G401 (cell line): ENCODE data around the gene CANT1. TPM values are rescaled to one million over a fixed set of nuclear protein-coding genes. Genes with fewer than 3 reads are reported as not detected.
A peak's percentile ranks its signal among the peaks of the same experiment; 100 is the strongest.
"Not testable (repeated sequence)": the region's sequence is repeated elsewhere in the genome, so short reads cannot be mapped to it uniquely, and the experiment has no call there.

ENCODE experiments used
- DNase-seq: peaks from one replicate; pipeline ENCODE4 v3.0.0-alpha.2; 2015; ENCODE audit warnings: low spot score
- in situ Hi-C: cut with HindIII; loops from 2 replicates; pipeline ENCODE4 v1.10.0; 2016; ENCODE audit warnings: low sequenced_read_pairs, mixed read lengths
- total RNA-seq: library from RNA; depleted of rRNA; stranded (reverse); fragments of >200 nt; shearing (Covaris generic); gene quantifications from 2 replicates; pipeline ENCODE4 v1.2.3, GENCODE V29; 2014

The CANT1 gene
- total RNA-seq, 1 experiment from 2014 or later = 66.1 TPM

DNA sequence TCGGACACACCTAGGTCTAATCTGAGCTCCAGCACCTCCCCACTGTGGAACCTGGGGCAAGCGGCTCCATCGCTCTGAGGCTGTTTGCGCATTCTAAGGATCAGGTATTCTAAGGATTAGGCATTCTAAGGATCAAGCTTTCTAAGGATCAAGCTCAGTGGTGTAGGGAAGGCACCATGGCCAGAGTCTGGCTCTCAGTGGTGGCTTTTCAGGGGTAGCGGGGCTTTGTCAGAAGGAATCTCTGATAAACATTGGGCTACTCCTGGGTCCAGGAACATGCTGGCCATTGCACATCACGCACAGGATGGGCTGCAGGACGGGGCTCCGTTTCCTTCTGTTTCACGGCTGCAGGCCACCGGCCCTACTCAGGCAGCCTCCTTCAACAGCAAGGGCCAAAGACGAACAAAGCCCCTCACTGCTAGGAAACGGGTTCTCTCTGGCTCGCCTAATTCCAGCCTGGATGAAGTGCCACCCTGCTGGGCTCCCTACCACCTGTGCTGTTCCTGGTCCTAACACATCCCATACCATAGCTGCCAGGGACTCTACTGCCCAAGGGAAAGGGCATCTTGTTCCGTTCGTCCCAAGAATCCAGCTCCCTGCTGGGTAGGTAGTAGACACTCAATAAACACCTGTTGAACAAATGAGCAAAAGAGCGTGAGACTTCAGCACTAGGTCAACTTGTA lies 19.9 kb upstream of the CANT1 start:
- DNase-seq = no peak
- in situ Hi-C loops = no loop called here

DNA sequence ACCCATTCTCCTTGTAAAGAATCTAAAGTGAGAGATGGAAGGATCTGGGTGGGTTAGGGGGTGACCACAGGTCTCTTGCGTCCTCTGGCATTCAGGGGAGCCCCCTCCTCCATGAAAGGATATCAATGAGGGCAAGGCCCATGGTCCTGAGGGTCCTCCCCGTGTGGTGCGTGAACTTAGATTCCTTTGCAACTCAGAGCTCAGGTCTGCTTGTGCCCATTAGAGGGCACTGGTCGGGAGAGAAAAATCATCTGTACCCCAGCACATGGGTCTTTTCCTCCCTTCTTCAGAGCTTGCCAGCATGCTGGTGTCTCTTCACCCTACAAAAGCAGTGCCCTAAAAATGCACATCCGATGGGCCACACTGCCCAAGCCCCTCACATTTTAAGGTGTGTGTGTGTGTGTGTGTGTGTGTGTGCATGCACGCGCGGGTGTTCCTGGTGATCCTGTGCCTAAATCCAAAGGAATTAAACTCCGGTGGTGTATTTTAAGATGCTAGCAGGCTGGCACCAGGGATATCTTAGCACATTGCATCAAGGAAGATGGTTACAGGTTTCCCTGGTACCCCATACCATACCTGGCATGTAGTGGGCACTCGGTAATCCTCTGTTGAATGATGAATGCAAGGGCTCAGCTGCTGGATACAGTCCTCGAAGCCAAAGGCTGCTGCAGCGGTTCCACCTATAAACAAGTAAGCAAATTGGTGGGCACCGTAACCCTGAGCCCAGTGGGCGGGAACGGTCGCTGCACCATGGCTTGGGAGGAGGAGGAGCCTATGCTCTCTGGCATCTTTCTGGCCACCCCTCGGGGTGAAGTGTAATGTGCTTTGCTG lies 19.1 kb upstream of the CANT1 start:
- DNase-seq = no peak
- in situ Hi-C loops = no loop called here

DNA sequence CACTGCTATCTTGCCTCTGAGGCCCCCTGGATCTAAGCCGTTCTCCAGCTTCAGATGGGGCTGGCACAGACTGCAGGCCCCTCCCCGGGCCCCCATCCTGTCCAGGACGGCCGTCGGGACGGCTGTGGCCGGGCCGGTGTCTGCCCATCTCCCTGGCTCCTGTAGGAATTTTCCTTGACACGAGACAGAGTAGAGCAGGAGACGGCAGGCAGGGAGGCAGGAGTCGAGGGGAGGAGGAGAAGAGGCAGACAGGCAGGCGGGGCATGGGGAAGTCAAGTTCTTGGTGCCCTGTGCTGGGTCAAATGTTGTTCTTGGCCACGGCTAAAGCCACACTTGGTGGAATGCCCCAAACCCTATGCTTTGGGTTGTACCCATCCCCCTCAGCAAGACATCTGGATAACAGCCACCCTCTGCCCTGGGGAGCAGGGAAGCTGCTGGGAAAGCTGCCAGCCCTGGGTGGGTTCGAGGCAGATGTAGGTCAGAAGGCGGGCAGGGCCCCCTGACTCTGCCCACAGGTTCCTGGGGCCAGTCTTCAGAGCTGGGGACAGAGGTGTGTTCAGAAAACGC lies 18.4 kb upstream of the CANT1 start:
- in situ Hi-C loops = no loop called here
- DNase-seq = no peak

DNA sequence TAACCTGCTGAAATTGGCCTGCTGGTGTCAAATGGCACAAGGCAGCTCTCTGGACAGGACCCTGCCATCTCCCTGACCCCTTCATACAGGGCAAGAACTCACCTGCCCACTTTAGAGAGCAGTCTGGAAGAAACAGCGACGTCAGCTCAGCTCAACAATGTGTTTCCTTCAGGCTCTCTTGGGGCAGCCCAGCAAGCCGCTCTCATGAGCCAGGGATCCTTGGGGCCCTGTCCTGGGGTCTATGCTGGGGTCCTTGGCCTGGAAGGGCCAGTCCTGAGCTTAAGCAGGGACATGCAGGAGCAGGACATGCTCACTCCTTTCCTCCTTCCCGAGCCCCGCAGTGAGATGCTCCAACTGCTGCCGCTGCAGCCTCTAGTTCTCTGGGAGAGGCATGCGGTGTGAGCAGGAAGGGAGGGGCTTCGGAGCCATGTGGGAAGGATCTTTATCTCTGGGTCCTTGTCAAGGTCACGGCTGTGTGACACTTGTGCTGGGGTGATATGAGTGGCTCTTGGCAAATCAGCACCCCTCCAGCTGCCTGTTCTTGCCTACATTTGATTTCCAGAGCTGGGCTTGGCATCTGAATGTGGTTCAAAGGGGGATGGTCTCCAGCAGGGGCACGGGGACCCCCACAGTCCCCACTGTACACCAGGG lies 17.8 kb upstream of the CANT1 start:
- DNase-seq = no peak
- in situ Hi-C loops = no loop called here

DNA sequence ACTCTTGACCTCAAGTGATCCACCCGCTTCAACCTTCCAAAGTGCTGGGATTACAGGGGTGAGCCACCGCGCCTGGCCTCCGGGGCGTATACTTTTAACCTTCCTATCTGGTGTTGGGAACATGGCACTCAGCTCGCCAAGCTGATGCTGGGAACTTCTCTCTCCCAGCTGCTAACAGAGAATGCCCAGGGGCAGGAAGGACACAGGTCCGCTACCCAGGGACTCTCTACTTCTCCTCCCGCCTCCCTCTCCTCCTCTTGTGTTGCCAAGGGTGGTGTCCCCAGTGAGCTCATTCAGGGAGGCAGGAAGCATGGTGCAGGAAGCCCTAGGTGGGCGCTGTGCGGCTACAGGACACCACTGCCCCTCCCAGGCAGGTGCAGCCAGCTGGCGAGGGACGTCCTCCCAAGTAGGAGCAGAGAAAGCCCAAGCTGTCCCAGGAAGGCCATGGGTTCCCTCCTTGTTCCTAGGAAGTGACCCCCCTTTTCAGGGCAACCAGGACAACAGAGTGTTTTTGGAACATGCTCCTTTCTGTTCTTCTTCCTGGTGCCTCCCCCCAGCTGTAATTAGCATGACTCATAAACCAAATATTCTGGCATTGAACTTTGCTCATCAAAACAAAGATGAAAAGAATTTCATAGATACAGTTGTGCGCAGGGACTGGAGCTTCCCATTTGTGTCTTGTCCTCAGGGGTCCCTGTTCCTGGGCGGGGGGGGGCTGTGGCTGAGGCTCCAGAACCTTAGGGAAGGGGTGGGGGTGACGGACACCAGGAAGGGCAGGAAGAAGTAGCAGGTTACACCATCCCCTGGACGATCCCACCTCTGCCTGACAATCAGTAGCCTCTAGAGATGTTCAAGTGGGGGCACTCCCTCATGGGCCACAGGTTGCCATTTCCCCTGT lies 17.1 kb upstream of the CANT1 start:
- no peak for DNase-seq
- in situ Hi-C loops = no loop called here

DNA sequence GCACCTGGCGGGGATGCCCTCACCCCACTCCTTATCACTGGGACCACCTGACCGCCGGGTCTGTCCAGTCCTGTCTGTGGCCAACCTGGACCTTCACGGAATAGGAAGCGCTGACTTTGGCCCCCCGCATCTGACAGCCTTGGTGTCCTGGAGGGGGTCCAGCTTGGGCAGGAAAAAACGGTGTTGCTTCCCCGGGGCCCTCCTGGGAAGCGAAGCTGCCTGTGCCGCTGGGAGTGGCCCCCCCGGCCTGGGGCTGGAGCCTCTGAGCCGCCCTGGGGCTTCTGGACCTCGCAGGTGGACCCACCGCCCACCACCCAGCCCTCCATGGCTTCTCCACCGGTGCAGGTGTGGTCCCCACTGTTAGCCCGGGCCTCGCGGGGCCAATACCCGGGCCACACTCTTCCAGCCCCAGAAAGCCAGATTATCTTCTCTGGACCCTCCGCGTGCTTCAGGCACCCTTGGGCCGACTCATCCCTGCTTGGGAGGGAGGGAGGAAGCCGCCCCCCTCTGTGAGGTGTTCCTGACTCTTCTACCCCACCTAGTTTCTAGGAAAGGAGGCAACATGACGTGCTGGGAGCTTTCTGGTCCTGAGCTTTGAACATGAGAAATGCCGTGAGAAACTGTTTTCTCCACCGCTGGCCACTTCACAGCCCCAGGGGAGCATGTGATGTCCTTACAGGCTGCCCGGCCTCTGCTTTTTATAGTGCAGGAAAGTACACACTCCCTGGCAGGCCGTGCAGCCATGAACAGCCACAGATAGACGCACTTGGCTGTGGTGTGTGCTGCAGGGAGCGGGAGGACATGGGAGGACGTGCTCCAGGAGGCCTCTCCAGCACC lies 15.6 kb upstream of the CANT1 start:
- in situ Hi-C loops = no loop called here
- DNase-seq = no peak

DNA sequence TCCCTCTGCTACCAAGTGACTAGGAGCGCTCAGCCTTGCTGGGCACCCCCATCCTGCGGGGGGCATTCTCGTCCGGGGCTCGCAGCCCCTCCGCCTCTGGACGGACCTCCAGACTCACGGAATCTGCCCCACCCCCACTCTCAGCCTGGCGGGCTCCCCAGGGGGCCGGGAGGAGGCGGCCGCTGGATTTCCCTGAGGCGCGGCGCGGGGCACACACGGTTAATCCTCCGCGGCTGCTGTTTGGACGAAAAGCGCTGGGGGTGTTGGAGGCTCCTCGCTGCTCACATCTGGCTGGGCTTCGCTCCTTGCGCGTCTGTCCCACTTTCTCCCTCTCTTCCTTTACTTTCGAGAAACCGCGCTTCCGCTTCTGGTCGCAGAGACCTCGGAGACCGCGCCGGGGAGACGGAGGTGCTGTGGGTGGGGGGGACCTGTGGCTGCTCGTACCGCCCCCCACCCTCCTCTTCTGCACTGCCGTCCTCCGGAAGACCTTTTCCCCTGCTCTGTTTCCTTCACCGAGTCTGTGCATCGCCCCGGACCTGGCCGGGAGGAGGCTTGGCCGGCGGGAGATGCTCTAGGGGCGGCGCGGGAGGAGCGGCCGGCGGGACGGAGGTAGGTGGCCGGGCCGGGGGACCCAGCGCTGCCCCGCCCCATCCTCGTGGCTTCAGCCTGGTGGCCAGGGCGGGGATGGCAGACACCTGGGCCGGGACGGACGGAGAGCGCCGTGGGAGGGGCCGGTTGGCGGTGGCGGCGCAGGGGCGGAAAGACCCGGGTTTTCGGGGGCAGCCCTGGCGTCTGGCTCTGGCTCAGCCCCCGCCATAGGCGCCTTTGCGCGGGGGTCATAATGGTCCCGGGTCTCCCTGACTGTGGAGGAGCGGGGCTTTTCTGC lies 14.6 kb upstream of the CANT1 start, which contains the start of gene C1QTNF1:
Gene C1QTNF1 (plus strand): TSS at position 284 of the 886 bp plus-strand sequence. CDS start 19,800 bp downstream, outside the sequence.
- DNase-seq = no peak
- in situ Hi-C loops = no loop called here

DNA sequence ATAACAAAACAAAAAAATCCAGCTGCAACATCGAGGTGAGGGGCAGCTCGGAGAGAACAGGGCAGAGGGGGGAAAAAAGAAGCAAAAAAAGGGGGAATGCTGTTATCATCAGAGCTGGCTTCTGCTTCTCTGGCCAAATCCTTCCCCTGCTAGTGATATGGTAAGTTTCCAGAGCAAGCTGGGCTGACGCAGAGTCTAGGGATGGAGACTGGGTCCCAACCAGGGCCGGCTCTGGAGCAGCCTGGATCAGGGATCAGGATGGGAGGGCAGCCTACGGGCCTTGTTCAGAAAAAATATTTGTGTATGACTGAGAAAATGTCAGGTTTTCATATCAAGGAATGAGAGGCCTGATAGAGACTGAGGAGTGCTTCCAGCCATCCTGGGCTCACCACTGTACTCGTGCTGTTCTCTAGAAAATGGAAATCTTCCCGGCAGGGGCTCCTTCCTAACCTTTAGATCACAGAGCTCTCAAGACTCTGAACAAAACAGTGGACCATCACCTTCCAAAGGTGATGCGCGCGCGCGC lies 13.7 kb upstream of the CANT1 start:
- no peak for DNase-seq
- in situ Hi-C loops = no loop called here

DNA sequence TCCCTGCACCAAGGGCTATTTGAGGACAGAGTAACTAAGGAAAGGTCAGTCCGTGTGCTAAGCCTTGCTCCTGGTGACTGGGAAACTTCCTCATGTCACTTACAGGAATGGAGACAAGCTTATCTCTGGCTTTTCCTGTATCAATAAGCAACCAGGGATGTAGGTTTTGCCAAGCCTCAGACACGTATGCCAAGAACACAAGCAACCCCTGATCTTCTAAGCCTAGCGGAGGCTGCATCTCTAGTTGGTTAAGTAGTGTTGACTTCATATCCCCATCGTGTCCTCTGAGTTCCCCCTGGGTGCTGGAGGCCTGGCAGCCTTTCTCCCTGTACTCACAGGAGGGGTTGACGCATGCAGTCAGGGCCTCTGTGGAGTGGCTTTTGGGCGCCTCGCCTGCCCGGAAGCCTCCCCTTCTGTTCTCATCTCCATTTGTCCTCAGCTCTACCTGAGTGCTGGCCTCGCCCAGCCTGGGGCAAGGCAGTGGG lies 13.0 kb upstream of the CANT1 start:
- in situ Hi-C loops = no loop called here
- DNase-seq = no peak

DNA sequence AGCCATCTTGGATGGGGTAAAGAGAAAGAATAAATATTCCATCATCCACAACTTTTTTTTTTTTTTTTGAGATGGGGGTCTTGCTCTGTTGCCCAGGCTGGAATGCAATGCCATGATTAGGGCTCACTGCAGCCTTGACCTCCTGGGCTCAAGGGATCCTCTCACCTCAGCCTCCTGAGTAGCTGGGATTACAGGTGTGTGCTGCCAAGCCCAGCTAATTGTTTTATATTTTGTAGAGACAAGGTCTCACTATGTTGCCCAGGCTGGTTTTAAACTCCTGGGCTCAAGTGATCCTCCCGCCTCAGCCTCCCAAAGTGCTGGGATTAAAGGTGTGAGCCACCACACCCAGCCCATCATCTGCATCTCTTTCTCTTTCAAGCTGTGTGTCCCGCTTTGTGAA lies 12.4 kb upstream of the CANT1 start:
- in situ Hi-C loops, DNase-seq: not testable (repeated sequence)

DNA sequence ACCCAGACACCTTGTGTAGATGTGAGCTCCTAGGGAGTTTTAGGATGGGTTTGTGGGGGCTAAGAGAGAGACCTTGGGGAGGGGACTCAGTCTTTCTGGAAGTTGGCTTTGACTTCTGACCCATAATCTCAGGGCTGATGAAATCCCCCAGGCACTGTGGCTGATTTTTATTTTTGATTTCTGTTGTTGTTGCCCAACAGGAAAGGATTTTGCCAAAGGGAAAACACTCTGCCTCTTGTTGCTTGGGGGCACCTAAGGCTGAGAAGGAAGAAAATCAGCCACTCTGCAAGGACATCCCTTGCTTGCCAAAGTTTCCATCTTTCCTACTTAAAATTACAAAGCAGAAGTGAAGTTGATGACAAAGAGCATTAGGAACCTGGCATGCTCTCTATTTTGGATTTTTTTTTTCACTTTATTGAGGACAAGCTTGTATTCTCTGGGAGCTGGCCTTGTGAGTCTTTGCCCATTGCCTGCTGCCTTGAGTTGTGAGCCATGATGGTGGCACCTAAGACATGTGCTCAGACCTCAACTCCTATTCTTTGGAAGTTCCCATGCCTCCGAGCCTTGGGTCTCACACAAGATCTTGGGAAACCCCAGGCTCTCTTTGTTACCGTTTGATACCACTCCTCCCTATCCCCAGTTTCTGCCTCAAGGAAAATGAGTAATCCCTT lies 11.2 kb upstream of the CANT1 start:
- in situ Hi-C loops = no loop called here

DNA sequence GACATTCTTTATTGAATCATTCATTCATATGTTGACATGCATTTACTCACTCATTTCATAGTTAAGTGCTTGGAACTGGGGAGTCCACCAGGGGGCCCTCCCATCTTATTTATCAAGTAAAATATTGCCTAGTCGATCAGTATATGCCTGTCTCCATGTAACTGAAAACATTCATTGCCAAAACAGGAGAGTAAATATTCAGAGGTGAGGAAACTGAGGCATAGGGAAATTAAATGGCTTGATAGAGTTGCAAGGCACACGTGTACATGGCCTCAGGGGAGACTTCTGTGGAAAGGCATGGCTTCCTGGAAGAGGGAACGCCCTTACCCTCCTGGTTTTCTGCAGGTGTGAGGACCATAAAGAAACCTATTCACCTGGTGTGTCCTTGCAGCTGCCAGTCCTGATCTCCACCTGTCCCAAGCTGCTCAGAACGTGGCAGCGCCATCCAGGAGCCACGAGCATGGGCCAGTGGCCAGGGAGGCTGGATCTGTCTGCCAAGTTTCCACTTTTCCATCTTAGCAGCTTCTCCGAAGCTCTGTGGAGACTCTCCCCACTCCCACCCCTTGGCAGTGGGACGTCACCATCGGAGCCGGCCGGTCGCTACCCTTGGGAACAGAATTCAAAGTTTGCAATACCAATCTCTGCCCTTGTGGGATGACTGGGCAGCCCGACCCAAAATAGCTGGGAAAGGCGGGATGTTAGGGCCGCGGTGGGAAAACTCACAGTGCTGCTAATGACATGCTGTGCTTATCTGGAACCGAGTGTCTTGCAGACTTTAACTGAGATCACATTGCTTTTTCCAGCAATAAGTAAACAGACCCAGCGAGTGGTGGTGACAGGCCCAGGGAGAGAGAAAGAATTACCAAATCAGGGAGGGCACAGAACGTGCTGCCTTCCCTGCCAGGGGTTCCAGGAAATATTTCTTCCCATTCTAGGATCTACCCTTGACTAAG lies 10.3 kb upstream of the CANT1 start:
- peak; percentile 48 for DNase-seq
- in situ Hi-C loops = no loop called here

More for the DNA sequence above, 11.2 kb upstream of the CANT1 start:
- no peak for DNase-seq

DNA sequence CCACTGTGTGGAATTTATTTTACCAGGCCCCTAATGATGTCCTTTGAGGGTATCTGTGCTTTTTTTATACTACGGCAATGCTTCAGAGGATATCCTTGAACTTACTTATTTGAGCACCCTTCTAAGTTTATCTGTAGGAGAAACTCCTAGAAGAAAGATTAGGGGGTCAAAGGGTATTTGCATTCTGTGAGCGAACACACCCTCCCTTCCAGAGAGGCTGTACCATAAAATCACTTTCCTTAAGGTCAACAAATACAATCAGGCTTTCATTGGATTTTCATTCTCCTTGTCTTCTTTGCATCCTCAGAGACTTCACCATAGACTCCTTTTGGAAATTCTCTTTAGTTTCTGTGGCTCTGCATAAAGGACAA lies 9.7 kb upstream of the CANT1 start:
- no peak for DNase-seq
- in situ Hi-C loops = no loop called here

DNA sequence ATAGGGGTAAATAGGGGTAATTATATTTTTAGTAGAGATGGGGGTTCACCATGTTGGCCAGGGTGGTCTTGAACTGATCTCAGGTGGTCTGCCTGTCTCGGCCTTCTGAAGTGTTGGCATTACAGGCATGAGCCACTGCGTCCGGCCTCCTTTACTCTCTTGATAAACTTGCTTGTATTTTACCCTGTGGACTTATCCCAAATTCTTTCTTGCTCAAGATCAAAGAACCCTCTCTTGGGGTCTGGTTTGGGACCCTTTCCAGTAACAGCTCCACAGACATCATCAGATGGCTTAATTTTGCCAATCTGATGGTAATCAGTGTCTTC lies 8.8 kb upstream of the CANT1 start:
- no peak for DNase-seq
- in situ Hi-C loops = no loop called here
